Vagina (tissue), 2 donors: ENCODE results near the gene CACNA1H. TPM values are rescaled to one million over a fixed set of nuclear protein-coding genes. Genes with fewer than 3 reads are reported as not detected.

ENCODE experiments used
- DNase-seq, 2 donors: peaks; one replicate each; pipeline ENCODE4 v3.0.0-alpha.2; 2017; ENCODE audit errors: extremely low spot score in 2 of 2
- H3K27ac ChIP-seq: fragments of 200-600 bp; sonication (generic); one replicate; pipeline ENCODE4 v1.5.1; 2019
- H3K27me3 ChIP-seq: fragments of 200-600 bp; sonication (generic); one replicate; pipeline ENCODE4 v1.5.1; 2019
- H3K36me3 ChIP-seq, 2 donors: fragments of 200-600 bp; sonication (generic); one replicate each; pipeline ENCODE4 v1.5.1; 2017 to 2019
- H3K4me1 ChIP-seq: fragments of 200-600 bp; sonication (generic); one replicate; pipeline ENCODE4 v1.5.1; 2019
- H3K4me3 ChIP-seq, 2 donors: fragments of 200-600 bp; sonication (generic); 1 replicate in 1 of 2; 2 replicates in 1 of 2; pipeline ENCODE4 v1.5.1; 2016 to 2019
- H3K9me3 ChIP-seq: fragments of 200-600 bp; sonication (generic); one replicate; pipeline ENCODE4 v1.5.1; 2019
- POLR2A ChIP-seq, 2 donors: fragments of 450-650 bp; IDR thresholded peaks; one replicate each; pipeline ENCODE4 v1.6.1; 2017; ENCODE audit warnings: antibody characterized with exemption in 2 of 2, mild to moderate bottlenecking in 2 of 2, moderate library complexity in 2 of 2
- POLR2AphosphoS5 ChIP-seq, 2 donors: sonication (generic); formaldehyde crosslinking; IDR thresholded peaks; one replicate each; pipeline ENCODE4 v1.9.0; 2017; ENCODE audit warnings: antibody characterized with exemption in 2 of 2, mild to moderate bottlenecking in 2 of 2, low read depth in 1 of 2; ENCODE audit not compliant: insufficient read depth in 1 of 2
- intact Hi-C: fragments of 100-400 bp; cut with DNase I; formaldehyde crosslinking; loops from one replicate; pipeline ENCODE4 v1.15.1; 2023
- total RNA-seq: library from RNA; depleted of rRNA; stranded (reverse); fragments of >200 nt; gene quantifications from one replicate; pipeline ENCODE4 v1.2.3, GENCODE V29; 2016
- TF ChIP-seq, protein P1 (sequence below), 3 experiments: fragments of 450-650 bp in 2 of 3; fragments of 200-600 bp in 1 of 3; sonication (generic) in 1 of 3; IDR thresholded peaks; one replicate each; pipeline ENCODE4 v1.5.1; 2017 to 2019; ENCODE audit warnings: antibody characterized with exemption in 3 of 3, mild to moderate bottlenecking in 2 of 3, moderate library complexity in 2 of 3

CACNA1H gene
- total RNA-seq, 1 donor from 2014 or later: 10.8 TPM

DNA sequence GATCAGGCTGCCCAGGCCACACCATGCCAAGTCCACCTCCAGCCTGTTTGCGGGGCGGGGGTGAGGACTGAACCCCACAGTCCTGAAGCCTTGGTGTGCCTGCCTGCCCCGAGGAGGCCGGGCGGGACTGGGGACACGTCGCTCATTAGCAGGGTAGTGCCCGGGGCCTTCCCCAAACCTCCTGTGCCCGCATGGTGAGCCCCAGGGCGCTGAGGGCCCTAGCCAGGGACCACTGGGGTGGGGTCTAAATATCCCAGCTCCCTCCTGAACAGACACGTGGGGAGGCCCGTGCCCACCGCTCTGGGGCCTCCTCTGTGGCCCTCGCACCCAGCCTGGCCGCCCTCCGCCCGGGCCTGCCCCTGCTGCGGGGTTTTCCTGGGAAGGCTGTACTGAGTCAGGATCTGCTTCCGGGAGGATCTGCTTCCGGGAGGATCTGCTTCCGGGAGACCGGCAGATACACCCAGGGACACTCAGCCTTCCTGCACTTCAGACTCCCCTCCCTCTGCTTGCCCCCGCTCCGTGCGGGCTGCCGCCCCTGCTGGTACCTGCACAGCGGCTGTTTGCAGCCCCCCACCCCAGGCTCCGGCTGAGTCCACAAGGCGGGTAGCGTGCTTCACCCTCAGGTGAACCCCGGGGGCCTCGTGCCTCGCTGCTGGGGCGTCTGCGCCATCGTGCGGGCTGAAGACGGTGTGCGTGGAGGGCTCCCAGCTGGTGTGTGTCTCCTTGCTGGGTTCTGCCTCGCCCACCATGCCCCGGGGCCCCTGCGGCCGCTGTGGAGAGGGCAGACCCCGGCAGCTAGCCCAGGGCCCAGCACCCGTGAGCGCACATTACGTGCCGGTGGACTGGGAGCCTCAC, 23.6 kb upstream of the CACNA1H start:
- TF ChIP-seq POLR2AphosphoS5 (IDR thresholded peaks at IDR 0.05; ENCODE audit: insufficient read depth in 1 of 2, low read depth in 1 of 2): no peak
- no peak for TF ChIP-seq POLR2A (IDR thresholded peaks at IDR 0.05)
- TF ChIP-seq, protein P1, sequence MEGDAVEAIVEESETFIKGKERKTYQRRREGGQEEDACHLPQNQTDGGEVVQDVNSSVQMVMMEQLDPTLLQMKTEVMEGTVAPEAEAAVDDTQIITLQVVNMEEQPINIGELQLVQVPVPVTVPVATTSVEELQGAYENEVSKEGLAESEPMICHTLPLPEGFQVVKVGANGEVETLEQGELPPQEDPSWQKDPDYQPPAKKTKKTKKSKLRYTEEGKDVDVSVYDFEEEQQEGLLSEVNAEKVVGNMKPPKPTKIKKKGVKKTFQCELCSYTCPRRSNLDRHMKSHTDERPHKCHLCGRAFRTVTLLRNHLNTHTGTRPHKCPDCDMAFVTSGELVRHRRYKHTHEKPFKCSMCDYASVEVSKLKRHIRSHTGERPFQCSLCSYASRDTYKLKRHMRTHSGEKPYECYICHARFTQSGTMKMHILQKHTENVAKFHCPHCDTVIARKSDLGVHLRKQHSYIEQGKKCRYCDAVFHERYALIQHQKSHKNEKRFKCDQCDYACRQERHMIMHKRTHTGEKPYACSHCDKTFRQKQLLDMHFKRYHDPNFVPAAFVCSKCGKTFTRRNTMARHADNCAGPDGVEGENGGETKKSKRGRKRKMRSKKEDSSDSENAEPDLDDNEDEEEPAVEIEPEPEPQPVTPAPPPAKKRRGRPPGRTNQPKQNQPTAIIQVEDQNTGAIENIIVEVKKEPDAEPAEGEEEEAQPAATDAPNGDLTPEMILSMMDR (IDR thresholded peaks at IDR 0.05): no peak
- intact Hi-C loops: no loop called here
- H3K4me3 ChIP-seq: no peak overlapping the region
- no peak for DNase-seq
- H3K27me3 ChIP-seq: no peaks in the 10 kb centered on the region
- H3K9me3 ChIP-seq: no peaks in the 10 kb centered on the region
- no peaks in the 10 kb centered on the region for H3K4me1 ChIP-seq
- no peak overlapping the region for H3K27ac ChIP-seq
- H3K36me3 ChIP-seq: no peaks in the 10 kb centered on the region

DNA sequence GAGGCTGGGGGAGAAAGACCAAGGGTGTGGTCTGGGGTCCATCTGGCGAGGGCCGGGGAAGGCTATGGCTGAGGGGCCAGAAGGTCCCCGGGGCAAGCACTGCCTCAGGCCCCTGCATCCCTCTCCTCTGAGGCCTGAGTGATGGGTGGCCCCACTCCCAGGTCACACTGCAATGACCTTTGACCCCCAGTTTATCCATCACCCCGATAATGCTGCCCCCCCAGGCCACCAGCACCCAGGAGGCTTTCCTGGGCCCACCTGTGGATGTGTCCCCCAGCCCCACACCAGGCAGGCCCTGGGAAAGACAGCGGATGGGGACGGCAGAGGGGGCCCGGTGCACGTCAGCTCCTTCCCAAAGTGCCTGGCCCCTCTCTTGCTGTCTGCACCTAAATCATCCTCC, 22.5 kb upstream of the CACNA1H start:
- H3K36me3 ChIP-seq: no peaks in the 10 kb centered on the region
- no peak for TF ChIP-seq POLR2A (IDR thresholded peaks at IDR 0.05)
- TF ChIP-seq, protein P1 (IDR thresholded peaks at IDR 0.05): no peak
- TF ChIP-seq POLR2AphosphoS5 (IDR thresholded peaks at IDR 0.05; ENCODE audit: insufficient read depth in 1 of 2, low read depth in 1 of 2): no peak
- intact Hi-C loops: no loop called here
- H3K4me3 ChIP-seq: no peak overlapping the region
- DNase-seq: no peak
- no peaks in the 10 kb centered on the region for H3K9me3 ChIP-seq
- no peaks in the 10 kb centered on the region for H3K27me3 ChIP-seq
- H3K27ac ChIP-seq: no peak overlapping the region
- no peaks in the 10 kb centered on the region for H3K4me1 ChIP-seq

DNA sequence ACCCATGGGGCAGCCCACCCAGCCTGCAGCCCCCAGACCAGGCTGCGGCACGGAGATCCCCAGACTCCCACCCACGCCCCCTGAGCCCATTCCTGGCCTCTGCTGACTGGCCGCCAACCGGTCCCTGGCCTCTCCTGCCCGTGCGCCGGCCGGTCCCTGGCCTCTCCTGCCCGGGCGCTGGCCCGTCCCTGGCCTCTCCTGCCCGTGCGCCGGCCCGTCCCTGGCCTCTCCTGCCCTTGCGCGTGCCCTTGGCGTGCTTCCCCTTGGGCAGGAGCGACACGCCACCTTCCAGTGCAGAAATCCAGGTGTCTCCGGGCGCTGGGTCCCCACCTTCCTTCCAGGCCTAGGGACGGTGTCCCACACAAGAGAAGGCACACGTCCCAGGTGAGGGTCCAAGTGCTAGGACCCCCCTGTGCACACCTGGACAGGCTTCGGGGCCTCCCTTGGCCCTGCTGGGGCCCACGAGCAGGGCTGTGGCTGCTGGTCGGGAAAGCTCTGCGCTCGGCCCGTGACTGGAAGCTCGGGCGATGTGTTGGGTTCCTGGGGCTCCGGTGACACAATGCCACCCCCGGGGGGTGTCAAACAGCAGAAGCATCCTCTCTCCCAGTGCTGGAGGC, 21.4 kb upstream of the CACNA1H start:
- Histone ChIP-seq H3K27me3 (no peaks in the 10 kb centered on the region), H3K27ac (no peak overlapping the region), H3K4me3 (no peak overlapping the region), H3K4me1 (no peaks in the 10 kb centered on the region), H3K9me3 (no peaks in the 10 kb centered on the region), H3K36me3 (no peaks in the 10 kb centered on the region)
- no peak for DNase-seq
- intact Hi-C loops: no loop called here
- TF ChIP-seq, protein P1 (IDR thresholded peaks at IDR 0.05): no peak
- TF ChIP-seq POLR2A (IDR thresholded peaks at IDR 0.05) (no peak), POLR2AphosphoS5 (IDR thresholded peaks at IDR 0.05; ENCODE audit: insufficient read depth in 1 of 2, low read depth in 1 of 2) (no peak)

DNA sequence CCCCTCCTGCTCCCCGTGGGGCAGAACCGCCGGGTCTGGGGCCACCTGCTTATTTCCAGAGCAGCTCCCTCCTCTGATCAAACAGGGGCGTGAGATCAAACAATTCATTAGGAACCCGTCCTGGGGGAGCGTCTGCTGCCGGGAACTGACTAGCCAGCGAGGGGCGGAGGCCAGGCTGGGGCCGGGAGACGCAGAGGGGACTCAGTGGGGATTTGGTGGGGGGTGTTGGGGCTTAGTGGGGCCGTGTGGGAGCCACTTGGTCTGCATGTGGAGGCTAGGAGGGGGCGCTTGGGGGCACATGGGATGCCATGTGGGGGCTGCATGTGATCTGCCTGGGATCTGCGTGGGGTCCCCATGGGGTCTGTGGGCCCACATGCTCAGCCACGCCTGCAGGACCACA, 20.5 kb upstream of the CACNA1H start:
- Histone ChIP-seq H3K9me3 (no peaks in the 10 kb centered on the region), H3K4me3 (no peak overlapping the region), H3K4me1 (no peaks in the 10 kb centered on the region), H3K36me3 (no peaks in the 10 kb centered on the region), H3K27ac (no peak overlapping the region), H3K27me3 (no peaks in the 10 kb centered on the region)
- intact Hi-C loops: no loop called here
- no peak for TF ChIP-seq POLR2AphosphoS5 (IDR thresholded peaks at IDR 0.05; ENCODE audit: insufficient read depth in 1 of 2, low read depth in 1 of 2)
- no peak for TF ChIP-seq POLR2A (IDR thresholded peaks at IDR 0.05)
- TF ChIP-seq, protein P1 (IDR thresholded peaks at IDR 0.05): no peak
- DNase-seq: no peak

DNA sequence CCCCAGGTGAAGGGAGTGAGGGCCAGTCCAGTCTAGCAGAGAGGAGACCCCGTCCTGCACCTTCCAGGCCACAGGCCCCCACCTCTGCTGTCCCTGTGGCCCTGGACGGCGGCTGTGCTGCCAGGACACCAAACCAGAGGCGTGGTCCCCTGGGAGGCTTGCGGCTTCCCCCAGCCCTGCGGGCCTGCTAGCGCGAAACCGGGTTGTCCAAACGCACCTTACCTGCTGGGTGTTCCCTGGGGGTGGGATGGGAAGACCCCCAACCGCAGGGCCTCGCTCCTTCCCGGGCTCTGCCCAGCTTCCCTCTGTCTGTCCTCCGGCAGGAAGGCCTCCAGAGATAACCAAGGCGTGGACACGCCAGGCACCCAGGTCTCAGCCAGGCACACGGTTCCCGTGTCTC, 19.6 kb upstream of the CACNA1H start:
- DNase-seq: no peak
- H3K4me1 ChIP-seq: no peaks in the 10 kb centered on the region
- H3K27ac ChIP-seq: no peak overlapping the region
- TF ChIP-seq, protein P1 (IDR thresholded peaks at IDR 0.05): no peak
- TF ChIP-seq POLR2A (IDR thresholded peaks at IDR 0.05): no peak
- no peak for TF ChIP-seq POLR2AphosphoS5 (IDR thresholded peaks at IDR 0.05; ENCODE audit: insufficient read depth in 1 of 2, low read depth in 1 of 2)
- H3K27me3 ChIP-seq: no peaks in the 10 kb centered on the region
- intact Hi-C loops: no loop called here
- H3K9me3 ChIP-seq: no peaks in the 10 kb centered on the region
- no peaks in the 10 kb centered on the region for H3K36me3 ChIP-seq
- H3K4me3 ChIP-seq: no peak overlapping the region
